ENCODE measurements around the gene TFDP1.

TFDP1 gene

GRCh38 chr13:113555141-113555540 lies 29.4 kb upstream of the TFDP1 start:
- TF ChIP-seq CTCF (IDR thresholded peaks at IDR 0.05; ENCODE audit: low read depth, low read length): no peak
- no peak overlapping the region for H3K4me3 ChIP-seq (replicated peaks in 1 of 2; ENCODE audit: low read depth in 2 of 2, low read length in 2 of 2)
- DNase-seq (ENCODE audit: low read depth in 2 of 2): no peak

- no peak for TF ChIP-seq CTCF (IDR thresholded peaks at IDR 0.05; ENCODE audit: low read depth, low read length)
- no peak for DNase-seq (ENCODE audit: low read depth in 2 of 2)
- H3K4me3 ChIP-seq (replicated peaks in 1 of 2; ENCODE audit: low read depth in 2 of 2, low read length in 2 of 2): no peak overlapping the region
Observed at GRCh38 chr13:113557013-113557412, 27.5 kb upstream of the TFDP1 start.

DNA sequence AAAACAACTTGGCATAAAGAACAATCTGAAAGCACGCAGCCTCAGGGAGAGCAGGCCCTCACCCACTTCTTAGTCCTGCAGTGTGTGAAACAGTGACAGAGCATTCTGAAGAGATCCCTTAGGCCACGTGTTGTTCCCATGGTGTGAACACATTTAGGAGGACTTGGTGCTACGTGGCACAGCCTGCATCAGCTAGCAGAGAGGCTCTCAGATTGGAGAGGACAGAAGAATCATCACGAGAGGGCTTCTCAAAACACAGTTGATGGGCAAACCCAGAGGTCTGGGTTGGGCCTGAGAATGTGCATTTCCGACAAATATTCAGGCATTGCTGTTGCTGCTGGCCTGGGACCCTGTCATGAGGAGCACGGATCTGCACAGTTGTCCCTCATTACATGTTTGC lies 26.1 kb upstream of the TFDP1 start:
- no peak overlapping the region for H3K4me3 ChIP-seq (replicated peaks in 1 of 2; ENCODE audit: low read depth in 2 of 2, low read length in 2 of 2)
- no peak for TF ChIP-seq CTCF (IDR thresholded peaks at IDR 0.05; ENCODE audit: low read depth, low read length)
- DNase-seq (ENCODE audit: low read depth in 2 of 2): no peak

- no peak overlapping the region for H3K4me3 ChIP-seq (replicated peaks in 1 of 2; ENCODE audit: low read depth in 2 of 2, low read length in 2 of 2)
- TF ChIP-seq CTCF (IDR thresholded peaks at IDR 0.05; ENCODE audit: low read depth, low read length): no peak
- no peak for DNase-seq (ENCODE audit: low read depth in 2 of 2)
Observed at GRCh38 chr13:113559061-113559460, 25.5 kb upstream of the TFDP1 start.

DNA sequence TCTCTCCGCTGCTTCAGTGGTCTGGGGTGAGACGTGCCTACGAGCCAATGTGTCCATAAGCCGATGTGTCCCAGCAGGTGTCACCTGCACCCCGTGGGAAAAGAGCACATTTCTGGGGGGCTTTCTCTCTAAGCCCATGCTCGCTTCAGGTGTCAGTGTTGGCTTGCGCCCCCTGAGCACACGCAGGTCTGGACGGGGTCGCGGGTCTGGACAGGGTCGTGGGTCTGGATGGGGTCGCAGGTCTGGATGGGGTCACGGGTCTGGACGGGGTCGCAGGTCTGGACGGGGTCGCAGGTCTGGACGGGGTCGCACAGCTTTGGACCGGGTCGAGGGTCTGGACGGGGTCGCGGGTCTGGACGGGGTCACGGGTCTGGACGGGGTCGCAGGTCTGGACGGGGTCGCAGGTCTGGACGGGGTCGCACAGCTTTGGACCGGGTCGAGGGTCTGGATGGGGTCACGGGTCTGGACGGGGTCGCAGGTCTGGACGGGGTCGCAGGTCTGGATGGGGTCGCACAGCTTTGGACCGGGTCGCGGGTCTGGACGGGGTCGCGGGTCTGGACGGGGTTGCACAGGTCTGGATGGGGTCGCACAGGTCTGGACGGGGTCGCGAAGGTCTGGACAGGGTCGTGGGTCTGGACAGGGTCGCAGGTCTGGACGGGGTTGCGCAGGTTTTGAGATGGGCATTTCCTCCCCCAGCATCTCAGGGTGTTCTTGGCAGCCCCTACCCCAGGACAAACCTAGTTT lies 24.5 kb upstream of the TFDP1 start:
- DNase-seq (ENCODE audit: low read depth in 2 of 2): no peak
- TF ChIP-seq CTCF (IDR thresholded peaks at IDR 0.05; ENCODE audit: low read depth, low read length): no peak
- H3K4me3 ChIP-seq (replicated peaks in 1 of 2; ENCODE audit: low read depth in 2 of 2, low read length in 2 of 2): no peak overlapping the region

- DNase-seq (ENCODE audit: low read depth in 2 of 2): no peak
- TF ChIP-seq CTCF (IDR thresholded peaks at IDR 0.05; ENCODE audit: low read depth, low read length): no peak
- H3K4me3 ChIP-seq (replicated peaks in 1 of 2; ENCODE audit: low read depth in 2 of 2, low read length in 2 of 2): no peak overlapping the region
Observed at GRCh38 chr13:113560645-113561416, 23.7 kb upstream of the TFDP1 start.
